WTC11 (cell line): Measurements from ENCODE around the gene FHOD3. TPM values are rescaled to one million over a fixed set of nuclear protein-coding genes. Genes with fewer than 3 reads are reported as not detected.

Experiments used
- ATAC-seq: fragments of 200-7000 bp; cut with Tn5 transposase; 2 replicates; pipeline ENCODE4 v1.10.0; 2021; ENCODE audit warnings: mild to moderate bottlenecking, moderate library complexity
- CTCF ChIA-PET: fragments of 300-600 bp; sonication (Branson Sonifier 250); formaldehyde crosslinking; loops from one replicate; lab custom pipeline; 2021; ENCODE audit warnings: antibody characterized with exemption; lab: Charles Lee
- POLR2A ChIA-PET: fragments of 350-600 bp; sonication (Branson Sonifier 250); formaldehyde crosslinking; loops from one replicate; lab custom pipeline; 2021; ENCODE audit warnings: antibody characterized with exemption; lab: Charles Lee
- DNase-seq: peaks from one replicate; pipeline ENCODE4 v3.0.0; 2021; ENCODE audit warnings: low spot score
- H3K27ac Mint-ChIP-seq: 2 replicates; pipeline ENCODE4 v1.8.0; 2021; ENCODE audit warnings: mixed read lengths
- H3K27me3 Mint-ChIP-seq: 2 replicates; pipeline ENCODE4 v1.8.0; 2021; ENCODE audit warnings: low read depth, mild to moderate bottlenecking, moderate library complexity, mixed read lengths
- H3K36me3 Mint-ChIP-seq: 2 replicates; pipeline ENCODE4 v1.8.0; 2021; ENCODE audit warnings: mixed read lengths
- H3K4me1 Mint-ChIP-seq: 2 replicates; pipeline ENCODE4 v1.8.0; 2022; ENCODE audit warnings: mixed read lengths
- H3K4me3 Mint-ChIP-seq: 2 replicates; pipeline ENCODE4 v1.8.0; 2021; ENCODE audit warnings: mild to moderate bottlenecking, moderate library complexity, mixed read lengths
- H3K9me3 Mint-ChIP-seq: 2 replicates; pipeline ENCODE4 v1.8.0; 2021; ENCODE audit warnings: mixed read lengths
- CBFB ChIP-seq: sonication (generic); formaldehyde crosslinking; IDR thresholded peaks from 2 replicates; pipeline ENCODE4 v1.8.1; 2022; ENCODE audit warnings: mild to moderate bottlenecking, low read depth, missing genetic modification reagents
- CREM ChIP-seq: sonication (generic); formaldehyde crosslinking; IDR thresholded peaks from 2 replicates; pipeline ENCODE4 v1.8.1; 2022; ENCODE audit warnings: mild to moderate bottlenecking, missing genetic modification reagents, moderate library complexity
- ELF4 ChIP-seq: sonication (generic); formaldehyde crosslinking; IDR thresholded peaks from 2 replicates; pipeline ENCODE4 v1.8.1; 2022; ENCODE audit warnings: low read depth, mild to moderate bottlenecking, moderate library complexity, missing genetic modification reagents
- ESRRA ChIP-seq: sonication (generic); formaldehyde crosslinking; IDR thresholded peaks from 2 replicates; pipeline ENCODE4 v1.8.1; 2022; ENCODE audit warnings: mild to moderate bottlenecking, missing genetic modification reagents, borderline replicate concordance
- FOXJ3 ChIP-seq: sonication (generic); formaldehyde crosslinking; IDR thresholded peaks from 2 replicates; pipeline ENCODE4 v1.9.0; 2021; ENCODE audit warnings: missing genetic modification reagents, mild to moderate bottlenecking, borderline replicate concordance
- GRHL2 ChIP-seq: fragments of 250-450 bp; sonication (Bioruptor Pico); IDR thresholded peaks from 2 replicates; pipeline ENCODE4 v1.8.0; 2022; ENCODE audit warnings: mild to moderate bottlenecking, moderate library complexity; ENCODE audit not compliant: insufficient replicate concordance, severe bottlenecking
- IRF2 ChIP-seq: sonication (generic); formaldehyde crosslinking; IDR thresholded peaks from 2 replicates; pipeline ENCODE4 v1.8.0; 2022; ENCODE audit warnings: low read depth, missing genetic modification reagents, borderline replicate concordance
- MXD4 ChIP-seq: fragments of 250-450 bp; sonication (Bioruptor Pico); IDR thresholded peaks from 2 replicates; pipeline ENCODE4 v1.8.0; 2021; ENCODE audit warnings: mild to moderate bottlenecking, moderate library complexity, borderline replicate concordance
- MYBL2 ChIP-seq: sonication (generic); formaldehyde crosslinking; IDR thresholded peaks from 2 replicates; pipeline ENCODE4 v1.8.1; 2023; ENCODE audit warnings: mild to moderate bottlenecking, moderate library complexity, missing genetic modification reagents
- NR3C1 ChIP-seq: sonication (generic); formaldehyde crosslinking; conservative IDR thresholded peaks from 2 replicates; pipeline ENCODE4 v1.8.1; 2023; ENCODE audit warnings: low read depth, mild to moderate bottlenecking, missing genetic modification reagents
- TCF7 ChIP-seq: sonication (generic); formaldehyde crosslinking; IDR thresholded peaks from 2 replicates; pipeline ENCODE4 v1.8.0; 2022; ENCODE audit warnings: mild to moderate bottlenecking, low read depth, missing genetic modification reagents, moderate library complexity
- TP53 ChIP-seq: sonication (generic); formaldehyde crosslinking; IDR thresholded peaks from 2 replicates; pipeline ENCODE4 v1.8.1; 2023; ENCODE audit warnings: mild to moderate bottlenecking, missing genetic modification reagents
- ZNF416 ChIP-seq: fragments of 250-450 bp; sonication (Bioruptor Pico); IDR thresholded peaks from 2 replicates; pipeline ENCODE4 v1.9.0; 2021; ENCODE audit warnings: mild to moderate bottlenecking, inconsistent platforms
- ZNF423 ChIP-seq: fragments of 250-450 bp; sonication (Bioruptor Pico); IDR thresholded peaks from 2 replicates; pipeline ENCODE4 v2.1.2; 2022; ENCODE audit warnings: mild to moderate bottlenecking, moderate library complexity
- total RNA-seq: library from RNA; stranded (reverse); gene quantifications from 3 replicates; pipeline ENCODE4 v1.2.3, GENCODE V29; 2021
- TF ChIP-seq, protein P1 (sequence below): sonication (generic); formaldehyde crosslinking; IDR thresholded peaks from 2 replicates; pipeline ENCODE4 v1.8.1; 2022; ENCODE audit warnings: mild to moderate bottlenecking, missing genetic modification reagents, moderate library complexity, borderline replicate concordance
- TF ChIP-seq, protein P2 (sequence below): sonication (generic); formaldehyde crosslinking; IDR thresholded peaks from 2 replicates; pipeline ENCODE4 v1.8.0; 2022; ENCODE audit warnings: mild to moderate bottlenecking, missing genetic modification reagents
- TF ChIP-seq, protein P3 (sequence below): fragments of 250-450 bp; sonication (Bioruptor Pico); conservative IDR thresholded peaks from 2 replicates; pipeline ENCODE4 v1.9.0; 2021; ENCODE audit warnings: mild to moderate bottlenecking
- TF ChIP-seq, protein P4 (sequence below): sonication (generic); formaldehyde crosslinking; IDR thresholded peaks from 2 replicates; pipeline ENCODE4 v1.8.1; 2023; ENCODE audit warnings: mild to moderate bottlenecking, missing genetic modification reagents
- TF ChIP-seq, protein P5 (sequence below): sonication (generic); formaldehyde crosslinking; IDR thresholded peaks from 2 replicates; pipeline ENCODE4 v1.8.0; 2022; ENCODE audit warnings: mild to moderate bottlenecking, missing genetic modification reagents
- TF ChIP-seq, protein P6 (sequence below): sonication (generic); formaldehyde crosslinking; IDR thresholded peaks from 2 replicates; pipeline ENCODE4 v1.8.1; 2022; ENCODE audit warnings: low read depth, mild to moderate bottlenecking, moderate library complexity, missing genetic modification reagents, borderline replicate concordance
- TF ChIP-seq, protein P7 (sequence below): sonication (generic); formaldehyde crosslinking; IDR thresholded peaks from 2 replicates; pipeline ENCODE4 v1.8.1; 2023; ENCODE audit warnings: mild to moderate bottlenecking, missing genetic modification reagents
- TF ChIP-seq, protein P8 (sequence below): fragments of 250-450 bp; sonication (Bioruptor Pico); IDR thresholded peaks from 2 replicates; pipeline ENCODE4 v1.9.0; 2021; ENCODE audit warnings: mild to moderate bottlenecking

The FHOD3 gene
- total RNA-seq, 1 experiment from 2014 or later, result 3.8 TPM

DNA sequence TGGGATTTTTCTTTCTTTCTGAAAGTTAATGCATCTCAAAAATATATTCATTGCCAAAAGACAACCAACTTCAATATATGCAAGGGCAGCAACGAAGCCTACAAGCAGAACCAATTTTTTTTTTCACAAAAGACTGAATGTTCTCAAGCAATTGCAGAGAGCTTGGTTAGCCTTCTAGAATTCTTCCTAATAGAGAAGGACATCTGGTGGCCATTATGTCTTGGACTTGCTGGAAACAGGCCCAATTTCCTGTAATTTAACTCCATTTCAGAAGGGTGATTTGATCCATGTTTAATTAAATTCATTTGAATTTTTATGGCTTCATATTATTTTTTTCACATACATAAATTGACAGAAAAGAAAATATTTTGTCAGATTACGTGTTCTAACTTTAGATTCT lies 323.3 kb downstream of the FHOD3 start:
- CTCF ChIA-PET, result interaction anchor here (1.4 kb wide), 1 partner anchor 54 kb away, joined by 3 read pairs; no protein-coding TSS in a partner anchor
- Mint-ChIP-seq H3K4me1 (no peaks in the 10 kb centered on the region), H3K4me3 (no peak overlapping the region), H3K9me3 (no peaks in the 10 kb centered on the region), H3K27ac (no peak overlapping the region), H3K27me3 (no peaks in the 10 kb centered on the region), H3K36me3 (no peaks in the 10 kb centered on the region)
- no peak for ATAC-seq
- TF ChIP-seq IRF2 (CRISPR knock-in tag) (no peak), ELF4 (no peak), TCF7 (no peak), CREM (CRISPR knock-in tag) (no peak), MYBL2 (CRISPR knock-in tag) (no peak), ESRRA (CRISPR knock-in tag) (no peak), ZNF416 (CRISPR knock-in tag) (no peak), MXD4 (no peak), ZNF423 (CRISPR knock-in tag) (no peak)
- TF ChIP-seq, protein P1, sequence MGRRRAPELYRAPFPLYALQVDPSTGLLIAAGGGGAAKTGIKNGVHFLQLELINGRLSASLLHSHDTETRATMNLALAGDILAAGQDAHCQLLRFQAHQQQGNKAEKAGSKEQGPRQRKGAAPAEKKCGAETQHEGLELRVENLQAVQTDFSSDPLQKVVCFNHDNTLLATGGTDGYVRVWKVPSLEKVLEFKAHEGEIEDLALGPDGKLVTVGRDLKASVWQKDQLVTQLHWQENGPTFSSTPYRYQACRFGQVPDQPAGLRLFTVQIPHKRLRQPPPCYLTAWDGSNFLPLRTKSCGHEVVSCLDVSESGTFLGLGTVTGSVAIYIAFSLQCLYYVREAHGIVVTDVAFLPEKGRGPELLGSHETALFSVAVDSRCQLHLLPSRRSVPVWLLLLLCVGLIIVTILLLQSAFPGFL (CRISPR knock-in tag), result no peak
- TF ChIP-seq, protein P2, sequence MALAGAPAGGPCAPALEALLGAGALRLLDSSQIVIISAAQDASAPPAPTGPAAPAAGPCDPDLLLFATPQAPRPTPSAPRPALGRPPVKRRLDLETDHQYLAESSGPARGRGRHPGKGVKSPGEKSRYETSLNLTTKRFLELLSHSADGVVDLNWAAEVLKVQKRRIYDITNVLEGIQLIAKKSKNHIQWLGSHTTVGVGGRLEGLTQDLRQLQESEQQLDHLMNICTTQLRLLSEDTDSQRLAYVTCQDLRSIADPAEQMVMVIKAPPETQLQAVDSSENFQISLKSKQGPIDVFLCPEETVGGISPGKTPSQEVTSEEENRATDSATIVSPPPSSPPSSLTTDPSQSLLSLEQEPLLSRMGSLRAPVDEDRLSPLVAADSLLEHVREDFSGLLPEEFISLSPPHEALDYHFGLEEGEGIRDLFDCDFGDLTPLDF (CRISPR knock-in tag), result no peak
- TF ChIP-seq, protein P3, sequence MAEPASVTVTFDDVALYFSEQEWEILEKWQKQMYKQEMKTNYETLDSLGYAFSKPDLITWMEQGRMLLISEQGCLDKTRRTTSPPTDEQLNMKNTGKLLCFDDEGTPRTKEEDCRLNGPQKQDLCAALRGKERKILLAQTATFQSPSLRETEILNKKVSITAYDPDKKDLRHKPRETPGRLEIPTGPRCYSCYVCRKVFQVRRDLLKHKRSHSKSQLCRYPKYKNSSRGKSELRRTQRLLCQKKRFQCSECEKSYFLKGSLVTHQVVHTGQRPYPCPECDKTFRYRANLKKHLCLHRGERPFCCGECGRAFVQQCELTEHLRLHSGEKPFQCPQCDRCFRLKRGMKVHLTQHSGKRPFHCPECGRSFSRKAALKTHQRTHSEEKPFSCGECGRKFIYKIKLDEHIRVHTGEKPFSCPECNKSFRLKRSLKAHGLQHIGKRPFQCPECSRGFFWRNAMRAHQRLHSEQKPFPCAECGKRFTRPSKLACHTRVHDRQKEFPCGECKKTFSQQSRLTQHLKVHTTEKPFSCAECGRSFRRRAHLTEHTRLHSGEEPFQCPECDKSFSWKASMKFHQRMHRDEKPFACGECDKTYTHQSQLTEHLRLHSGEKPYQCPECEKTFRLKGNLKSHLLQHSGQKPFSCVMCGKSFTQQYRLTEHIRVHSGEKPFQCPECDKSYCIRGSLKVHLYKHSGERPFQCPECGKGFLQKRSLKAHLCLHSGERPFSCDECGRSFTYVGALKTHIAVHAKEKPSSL (CRISPR knock-in tag), result no peak
- TF ChIP-seq, protein P4, sequence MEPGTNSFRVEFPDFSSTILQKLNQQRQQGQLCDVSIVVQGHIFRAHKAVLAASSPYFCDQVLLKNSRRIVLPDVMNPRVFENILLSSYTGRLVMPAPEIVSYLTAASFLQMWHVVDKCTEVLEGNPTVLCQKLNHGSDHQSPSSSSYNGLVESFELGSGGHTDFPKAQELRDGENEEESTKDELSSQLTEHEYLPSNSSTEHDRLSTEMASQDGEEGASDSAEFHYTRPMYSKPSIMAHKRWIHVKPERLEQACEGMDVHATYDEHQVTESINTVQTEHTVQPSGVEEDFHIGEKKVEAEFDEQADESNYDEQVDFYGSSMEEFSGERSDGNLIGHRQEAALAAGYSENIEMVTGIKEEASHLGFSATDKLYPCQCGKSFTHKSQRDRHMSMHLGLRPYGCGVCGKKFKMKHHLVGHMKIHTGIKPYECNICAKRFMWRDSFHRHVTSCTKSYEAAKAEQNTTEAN (CRISPR knock-in tag), result no peak
- TF ChIP-seq, protein P5, sequence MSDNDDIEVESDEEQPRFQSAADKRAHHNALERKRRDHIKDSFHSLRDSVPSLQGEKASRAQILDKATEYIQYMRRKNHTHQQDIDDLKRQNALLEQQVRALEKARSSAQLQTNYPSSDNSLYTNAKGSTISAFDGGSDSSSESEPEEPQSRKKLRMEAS (CRISPR knock-in tag), result no peak
- no peak for DNase-seq
- POLR2A ChIA-PET, result no interaction called here

DNA sequence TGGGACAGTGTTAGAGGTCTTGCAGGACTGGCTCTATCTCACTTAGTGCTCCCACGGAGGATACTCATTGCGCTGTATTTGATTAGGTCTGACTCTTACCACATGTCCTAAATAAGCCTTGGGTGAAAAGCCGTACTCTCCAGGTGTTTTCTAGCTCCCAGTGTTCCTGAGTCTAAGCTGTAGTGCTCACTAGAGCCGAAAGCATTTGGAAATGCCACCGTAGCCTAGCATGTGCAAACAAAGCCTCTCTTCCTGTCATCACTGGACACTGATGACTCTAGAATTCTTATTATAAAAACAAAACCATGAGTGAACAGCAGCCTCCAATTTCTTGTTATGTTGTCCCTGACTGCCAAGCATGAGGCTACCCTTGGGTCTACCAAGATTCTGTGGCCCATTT lies 325.1 kb downstream of the FHOD3 start:
- ChIA-PET POLR2A (no interaction called here), CTCF (no interaction called here)
- H3K36me3 Mint-ChIP-seq, result no peaks in the 10 kb centered on the region
- ATAC-seq, result no peak
- no peaks in the 10 kb centered on the region for H3K4me1 Mint-ChIP-seq
- H3K9me3 Mint-ChIP-seq, result no peaks in the 10 kb centered on the region
- no peaks in the 10 kb centered on the region for H3K27me3 Mint-ChIP-seq
- no peak for DNase-seq
- no peak overlapping the region for H3K27ac Mint-ChIP-seq
- H3K4me3 Mint-ChIP-seq, result no peak overlapping the region
- TF ChIP-seq IRF2 (CRISPR knock-in tag) (no peak), NR3C1 (CRISPR knock-in tag) (no peak), FOXJ3 (CRISPR knock-in tag) (no peak), GRHL2 (no peak), CBFB (CRISPR knock-in tag) (no peak), ZNF416 (CRISPR knock-in tag) (no peak), TP53 (no peak)
- TF ChIP-seq, protein P6, sequence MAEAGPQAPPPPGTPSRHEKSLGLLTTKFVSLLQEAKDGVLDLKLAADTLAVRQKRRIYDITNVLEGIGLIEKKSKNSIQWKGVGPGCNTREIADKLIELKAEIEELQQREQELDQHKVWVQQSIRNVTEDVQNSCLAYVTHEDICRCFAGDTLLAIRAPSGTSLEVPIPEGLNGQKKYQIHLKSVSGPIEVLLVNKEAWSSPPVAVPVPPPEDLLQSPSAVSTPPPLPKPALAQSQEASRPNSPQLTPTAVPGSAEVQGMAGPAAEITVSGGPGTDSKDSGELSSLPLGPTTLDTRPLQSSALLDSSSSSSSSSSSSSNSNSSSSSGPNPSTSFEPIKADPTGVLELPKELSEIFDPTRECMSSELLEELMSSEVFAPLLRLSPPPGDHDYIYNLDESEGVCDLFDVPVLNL, result no peak
- TF ChIP-seq, protein P7, sequence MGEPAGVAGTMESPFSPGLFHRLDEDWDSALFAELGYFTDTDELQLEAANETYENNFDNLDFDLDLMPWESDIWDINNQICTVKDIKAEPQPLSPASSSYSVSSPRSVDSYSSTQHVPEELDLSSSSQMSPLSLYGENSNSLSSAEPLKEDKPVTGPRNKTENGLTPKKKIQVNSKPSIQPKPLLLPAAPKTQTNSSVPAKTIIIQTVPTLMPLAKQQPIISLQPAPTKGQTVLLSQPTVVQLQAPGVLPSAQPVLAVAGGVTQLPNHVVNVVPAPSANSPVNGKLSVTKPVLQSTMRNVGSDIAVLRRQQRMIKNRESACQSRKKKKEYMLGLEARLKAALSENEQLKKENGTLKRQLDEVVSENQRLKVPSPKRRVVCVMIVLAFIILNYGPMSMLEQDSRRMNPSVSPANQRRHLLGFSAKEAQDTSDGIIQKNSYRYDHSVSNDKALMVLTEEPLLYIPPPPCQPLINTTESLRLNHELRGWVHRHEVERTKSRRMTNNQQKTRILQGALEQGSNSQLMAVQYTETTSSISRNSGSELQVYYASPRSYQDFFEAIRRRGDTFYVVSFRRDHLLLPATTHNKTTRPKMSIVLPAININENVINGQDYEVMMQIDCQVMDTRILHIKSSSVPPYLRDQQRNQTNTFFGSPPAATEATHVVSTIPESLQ (CRISPR knock-in tag), result no peak
- TF ChIP-seq, protein P8, sequence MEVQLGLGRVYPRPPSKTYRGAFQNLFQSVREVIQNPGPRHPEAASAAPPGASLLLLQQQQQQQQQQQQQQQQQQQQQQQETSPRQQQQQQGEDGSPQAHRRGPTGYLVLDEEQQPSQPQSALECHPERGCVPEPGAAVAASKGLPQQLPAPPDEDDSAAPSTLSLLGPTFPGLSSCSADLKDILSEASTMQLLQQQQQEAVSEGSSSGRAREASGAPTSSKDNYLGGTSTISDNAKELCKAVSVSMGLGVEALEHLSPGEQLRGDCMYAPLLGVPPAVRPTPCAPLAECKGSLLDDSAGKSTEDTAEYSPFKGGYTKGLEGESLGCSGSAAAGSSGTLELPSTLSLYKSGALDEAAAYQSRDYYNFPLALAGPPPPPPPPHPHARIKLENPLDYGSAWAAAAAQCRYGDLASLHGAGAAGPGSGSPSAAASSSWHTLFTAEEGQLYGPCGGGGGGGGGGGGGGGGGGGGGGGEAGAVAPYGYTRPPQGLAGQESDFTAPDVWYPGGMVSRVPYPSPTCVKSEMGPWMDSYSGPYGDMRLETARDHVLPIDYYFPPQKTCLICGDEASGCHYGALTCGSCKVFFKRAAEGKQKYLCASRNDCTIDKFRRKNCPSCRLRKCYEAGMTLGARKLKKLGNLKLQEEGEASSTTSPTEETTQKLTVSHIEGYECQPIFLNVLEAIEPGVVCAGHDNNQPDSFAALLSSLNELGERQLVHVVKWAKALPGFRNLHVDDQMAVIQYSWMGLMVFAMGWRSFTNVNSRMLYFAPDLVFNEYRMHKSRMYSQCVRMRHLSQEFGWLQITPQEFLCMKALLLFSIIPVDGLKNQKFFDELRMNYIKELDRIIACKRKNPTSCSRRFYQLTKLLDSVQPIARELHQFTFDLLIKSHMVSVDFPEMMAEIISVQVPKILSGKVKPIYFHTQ (CRISPR knock-in tag), result no peak
